IPS-18a (cell line): ENCODE results near the gene NUP35.

Source experiments
- H3K27ac ChIP-seq: one replicate; pipeline ENCODE4 v1.5.1; 2013; ENCODE audit warnings: low read length
- H3K27me3 ChIP-seq: one replicate; pipeline ENCODE4 v1.6.1; 2013; ENCODE audit warnings: mild to moderate bottlenecking, low read length; ENCODE audit not compliant: control insufficient read depth, insufficient read depth
- H3K36me3 ChIP-seq: one replicate; pipeline ENCODE4 v1.6.1; 2013; ENCODE audit warnings: low read depth, low read length; ENCODE audit not compliant: control insufficient read depth
- H3K4me1 ChIP-seq: one replicate; pipeline ENCODE4 v1.6.1; 2013; ENCODE audit warnings: low read depth, low read length; ENCODE audit not compliant: control insufficient read depth
- H3K4me3 ChIP-seq: one replicate; pipeline ENCODE4 v1.5.1; 2013; ENCODE audit warnings: low read length
- H3K9ac ChIP-seq: one replicate; pipeline ENCODE4 v1.6.1; 2013; ENCODE audit warnings: mild to moderate bottlenecking, low read length, moderate library complexity
- H3K9me3 ChIP-seq: one replicate; pipeline ENCODE4 v1.6.1; 2013; ENCODE audit warnings: low read depth, low read length; ENCODE audit not compliant: control insufficient read depth

Gene NUP35

DNA sequence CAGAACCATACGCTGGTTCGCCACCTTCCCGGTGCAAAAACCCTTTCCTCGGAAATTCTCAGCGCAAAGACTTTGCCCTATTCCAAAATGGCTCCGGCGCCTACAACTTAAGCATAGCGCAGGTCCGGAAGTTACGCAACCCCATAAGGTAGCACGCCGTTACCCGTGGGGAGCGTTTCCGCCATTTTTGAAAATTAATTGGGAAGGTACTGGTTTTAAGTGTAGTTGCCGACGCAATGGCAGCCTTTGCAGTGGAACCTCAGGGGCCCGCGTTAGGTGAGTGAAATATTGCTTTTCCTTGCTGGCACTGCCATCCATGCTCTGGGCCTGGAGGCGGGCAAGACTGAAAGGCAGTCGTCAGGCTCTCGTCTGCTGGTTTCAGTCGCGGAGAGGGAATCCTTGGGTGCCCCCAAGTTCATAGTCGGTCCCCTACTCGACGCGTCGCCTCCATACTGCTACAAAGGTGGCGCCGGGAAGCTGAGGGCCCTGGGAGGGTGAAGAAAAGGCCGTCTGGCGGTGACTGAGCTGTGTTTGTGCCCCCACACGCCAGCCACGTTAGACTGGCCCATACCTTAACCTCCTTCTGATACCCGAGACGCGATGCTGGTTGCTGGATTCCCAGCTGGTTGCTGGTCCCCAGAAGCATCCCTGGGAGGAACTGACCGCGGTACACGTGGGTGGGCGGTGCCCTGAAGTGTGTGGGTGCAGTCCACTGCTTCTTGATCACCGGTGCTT lies at the start of gene NUP35:
Gene NUP35 (plus strand): TSS at position 222 of the 735 bp plus-strand sequence. CDS start 15 bp downstream, at position 237.
- peaks cover 3% of the 10 kb centered on the region for H3K4me1 ChIP-seq
- no peaks in the 10 kb centered on the region for H3K9me3 ChIP-seq
- H3K4me3 ChIP-seq = peak within 1 kb of the TSS; percentile 99
- H3K27me3 ChIP-seq = no peaks in the 10 kb centered on the region
- H3K9ac ChIP-seq = peak within 1 kb of the TSS; percentile 95
- H3K27ac ChIP-seq = peak within 1 kb of the TSS; percentile 65
- H3K36me3 ChIP-seq = peaks cover 12% of the 10 kb centered on the region

GRCh38 chr2:183078163-183078463 lies 46.1 kb upstream of the NUP35 start:
- no peak overlapping the region for H3K27ac ChIP-seq
- no peak overlapping the region for H3K9ac ChIP-seq

GRCh38 chr2:183078464-183079138 lies 45.6 kb upstream of the NUP35 start, which contains the start of gene DUSP19:
TSS of gene DUSP19 (plus strand) at chr2:183078747. CDS start at chr2:183078934, 187 bp downstream.
- peak within 1 kb of the TSS; percentile 81 for H3K4me3 ChIP-seq
- H3K4me1 ChIP-seq = peaks cover 14% of the 10 kb centered on the region
- no peaks in the 10 kb centered on the region for H3K9me3 ChIP-seq
- H3K27ac ChIP-seq = no peak within 1 kb of the TSS
- H3K36me3 ChIP-seq = no peaks in the 10 kb centered on the region
- no peaks in the 10 kb centered on the region for H3K27me3 ChIP-seq
- H3K9ac ChIP-seq = peak within 1 kb of the TSS; percentile 11

More at GRCh38 chr2:183078163-183078463, 46.1 kb upstream of the NUP35 start:
- no peaks in the 10 kb centered on the region for H3K27me3 ChIP-seq
- no peaks in the 10 kb centered on the region for H3K36me3 ChIP-seq
- H3K4me3 ChIP-seq = peak overlapping the region; percentile 81
- H3K4me1 ChIP-seq = peaks cover 14% of the 10 kb centered on the region
- no peaks in the 10 kb centered on the region for H3K9me3 ChIP-seq

GRCh38 chr2:183079139-183079775 lies 45.0 kb upstream of the NUP35 start:
- H3K4me1 ChIP-seq = peaks cover 14% of the 10 kb centered on the region
- no peaks in the 10 kb centered on the region for H3K27me3 ChIP-seq
- no peaks in the 10 kb centered on the region for H3K36me3 ChIP-seq
- peak overlapping the region; percentile 81 for H3K4me3 ChIP-seq
- H3K27ac ChIP-seq = no peak overlapping the region
- no peaks in the 10 kb centered on the region for H3K9me3 ChIP-seq
- H3K9ac ChIP-seq = peak overlapping the region; percentile 11

DNA sequence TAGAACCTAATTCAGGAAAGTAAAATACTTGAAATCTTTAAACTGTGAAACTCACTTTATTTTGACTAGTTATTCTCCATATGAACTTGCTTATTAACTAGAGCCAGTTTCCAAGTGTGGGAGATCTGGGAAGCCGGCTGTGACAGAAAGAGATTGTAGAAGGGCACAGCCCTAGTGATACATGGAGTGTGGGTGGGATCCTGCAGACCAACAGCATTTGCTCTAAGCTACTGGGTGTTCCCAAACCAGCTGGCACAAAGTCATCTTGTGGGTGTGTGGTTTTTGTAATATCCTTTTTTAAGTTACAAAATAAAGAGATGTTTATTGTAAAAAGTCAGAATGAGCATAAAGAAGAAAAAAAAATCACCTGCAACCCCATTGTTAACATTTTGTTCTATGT lies 42.3 kb upstream of the NUP35 start:
- no peaks in the 10 kb centered on the region for H3K36me3 ChIP-seq
- H3K9ac ChIP-seq = no peak overlapping the region
- peaks cover 14% of the 10 kb centered on the region for H3K4me1 ChIP-seq
- no peaks in the 10 kb centered on the region for H3K27me3 ChIP-seq
- H3K9me3 ChIP-seq = no peaks in the 10 kb centered on the region
- no peak overlapping the region for H3K27ac ChIP-seq
- H3K4me3 ChIP-seq = no peak overlapping the region

DNA sequence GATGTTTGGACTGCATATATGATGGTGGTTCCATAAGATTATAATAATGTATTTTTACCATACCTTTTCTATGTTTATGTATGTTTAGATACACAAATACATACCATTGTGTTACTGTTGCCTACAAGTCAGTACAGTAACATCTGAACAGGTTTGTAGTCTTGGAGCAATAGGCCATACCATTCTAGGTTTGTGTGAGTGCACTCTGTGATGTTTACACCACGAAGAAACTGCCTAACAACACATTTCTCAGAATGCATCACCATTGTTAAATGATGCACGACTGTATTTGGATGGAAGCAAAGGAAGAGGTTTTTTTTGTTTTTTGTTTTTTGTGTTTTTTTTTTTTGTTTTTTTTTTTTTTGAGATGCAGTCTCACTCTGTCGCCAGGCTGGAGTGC lies 36.2 kb upstream of the NUP35 start:
- H3K9ac ChIP-seq = no peak overlapping the region
- H3K27me3 ChIP-seq = no peaks in the 10 kb centered on the region
- no peaks in the 10 kb centered on the region for H3K9me3 ChIP-seq
- H3K4me1 ChIP-seq = no peaks in the 10 kb centered on the region
- no peak overlapping the region for H3K27ac ChIP-seq
- no peak overlapping the region for H3K4me3 ChIP-seq
- H3K36me3 ChIP-seq = no peaks in the 10 kb centered on the region

GRCh38 chr2:183089192-183089851 lies 34.9 kb upstream of the NUP35 start:
- Histone ChIP-seq H3K4me1 (no peaks in the 10 kb centered on the region), H3K27ac (no peak overlapping the region), H3K4me3 (no peak overlapping the region), H3K9ac (no peak overlapping the region), H3K27me3 (no peaks in the 10 kb centered on the region), H3K36me3 (no peaks in the 10 kb centered on the region), H3K9me3 (no peaks in the 10 kb centered on the region)

- H3K9me3 ChIP-seq = no peaks in the 10 kb centered on the region
- no peaks in the 10 kb centered on the region for H3K27me3 ChIP-seq
- no peak overlapping the region for H3K27ac ChIP-seq
- no peak overlapping the region for H3K4me3 ChIP-seq
- H3K4me1 ChIP-seq = peaks cover 7% of the 10 kb centered on the region
- H3K36me3 ChIP-seq = no peaks in the 10 kb centered on the region
- no peak overlapping the region for H3K9ac ChIP-seq
Measured at GRCh38 chr2:183091318-183091953, 32.8 kb upstream of the NUP35 start.

GRCh38 chr2:183091954-183092345 lies 32.3 kb upstream of the NUP35 start:
- Histone ChIP-seq H3K4me3 (no peak overlapping the region), H3K9ac (no peak overlapping the region), H3K27ac (no peak overlapping the region), H3K27me3 (no peaks in the 10 kb centered on the region), H3K9me3 (no peaks in the 10 kb centered on the region), H3K4me1 (peaks cover 7% of the 10 kb centered on the region), H3K36me3 (no peaks in the 10 kb centered on the region)

DNA sequence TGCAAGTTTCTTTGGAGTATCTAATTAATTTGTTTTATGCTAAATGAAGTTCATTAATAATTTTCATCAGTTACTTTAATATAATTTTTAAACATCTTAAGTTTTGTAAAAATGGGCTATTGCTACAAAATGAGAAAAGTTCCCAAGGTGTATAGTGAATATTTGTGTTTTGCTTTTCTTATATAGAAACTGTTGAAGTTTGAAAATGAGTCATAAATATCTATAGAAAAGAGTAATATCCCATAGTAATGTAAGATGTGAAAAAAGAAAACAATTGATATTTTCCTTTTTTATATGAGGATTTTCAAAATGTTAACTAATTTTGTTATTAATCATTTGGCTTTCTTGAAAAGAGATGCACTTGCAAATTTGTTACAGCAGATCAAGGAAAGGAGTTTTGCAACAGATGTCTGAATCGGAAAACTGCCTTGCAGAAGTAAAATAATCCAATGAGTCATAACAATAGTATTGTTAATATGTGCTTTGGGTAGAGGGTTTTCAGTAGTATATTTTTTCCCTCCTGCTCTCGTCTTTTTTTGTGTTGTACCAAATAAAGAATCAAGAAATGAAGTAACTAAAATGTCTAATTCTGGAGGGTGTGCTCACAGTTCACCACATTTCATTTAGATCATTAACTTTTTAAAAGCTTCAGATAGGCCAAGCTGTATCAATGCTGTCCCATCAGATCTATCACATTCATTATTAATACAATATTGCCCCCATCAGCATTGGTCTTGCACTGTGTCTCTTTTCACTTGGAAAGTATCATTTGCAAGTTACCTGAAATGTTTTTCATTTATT lies 30.2 kb upstream of the NUP35 start:
- no peak overlapping the region for H3K9ac ChIP-seq
- no peaks in the 10 kb centered on the region for H3K9me3 ChIP-seq
- H3K4me1 ChIP-seq = peaks cover 7% of the 10 kb centered on the region
- no peak overlapping the region for H3K27ac ChIP-seq
- no peaks in the 10 kb centered on the region for H3K36me3 ChIP-seq
- no peaks in the 10 kb centered on the region for H3K27me3 ChIP-seq
- H3K4me3 ChIP-seq = no peak overlapping the region
